ENCODE data around the gene HHIPL1. TPM values are rescaled to one million over a fixed set of nuclear protein-coding genes. Genes with fewer than 3 reads are reported as not detected.

The HHIPL1 gene
- total and polyA plus RNA-seq, 10 donors, result 0.43 to 4.2 (median 2.7) TPM

DNA sequence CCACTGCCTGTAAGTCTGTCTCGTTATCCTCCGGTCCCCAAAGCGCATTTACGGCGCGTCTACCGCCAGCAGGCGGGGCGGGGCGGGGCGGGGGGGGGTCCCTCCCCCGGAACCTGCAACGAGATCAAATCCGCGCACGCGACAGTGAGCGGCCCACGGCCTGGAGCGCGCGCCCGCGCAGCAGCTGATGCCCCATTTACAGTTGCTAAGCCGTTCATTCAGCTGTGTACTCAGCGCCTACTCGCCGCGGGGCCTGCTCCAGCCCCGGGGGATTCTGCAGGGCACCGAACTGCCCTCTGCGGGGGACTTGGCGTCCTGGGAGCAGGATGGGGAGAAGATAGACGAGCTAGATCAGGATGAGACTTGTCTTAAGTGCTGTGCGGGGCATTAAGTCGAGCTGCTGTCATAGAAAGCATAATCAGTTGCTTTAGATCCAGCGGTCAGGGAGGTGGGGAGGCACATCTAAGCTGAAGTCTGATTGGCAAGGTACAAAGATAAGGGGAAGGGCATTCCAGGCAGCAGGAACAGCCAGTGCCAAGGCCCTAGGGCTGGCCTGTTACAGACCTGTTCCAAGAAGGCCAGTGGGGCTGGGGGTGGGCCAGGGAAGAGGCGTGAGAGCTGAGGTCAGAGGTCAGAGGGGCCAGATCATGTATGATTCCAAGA lies 39.5 kb upstream of the HHIPL1 start:
- H3K36me3 ChIP-seq, result no peaks in the 10 kb centered on the region
- peak; percentile 92 for DNase-seq
- peak overlapping the region; percentile 70 to 92 (median 88) for H3K27ac ChIP-seq
- 3 to 6% (median 4%) methylated on average over 20 to 38 of the region's 38 CpGs for WGBS, 5 donors
- intact Hi-C loops (cut with DNase I; ENCODE audit: low total_unique reads), result no loop called here
- H3K4me1 ChIP-seq, result peaks cover 22 to 53% (median 43%) of the 10 kb centered on the region in 6 donors
- H3K4me3 ChIP-seq, result peak overlapping the region; percentile 73 to 99 (median 82)
- no peaks in the 10 kb centered on the region for H3K9me3 ChIP-seq
- TF ChIP-seq, protein P1, sequence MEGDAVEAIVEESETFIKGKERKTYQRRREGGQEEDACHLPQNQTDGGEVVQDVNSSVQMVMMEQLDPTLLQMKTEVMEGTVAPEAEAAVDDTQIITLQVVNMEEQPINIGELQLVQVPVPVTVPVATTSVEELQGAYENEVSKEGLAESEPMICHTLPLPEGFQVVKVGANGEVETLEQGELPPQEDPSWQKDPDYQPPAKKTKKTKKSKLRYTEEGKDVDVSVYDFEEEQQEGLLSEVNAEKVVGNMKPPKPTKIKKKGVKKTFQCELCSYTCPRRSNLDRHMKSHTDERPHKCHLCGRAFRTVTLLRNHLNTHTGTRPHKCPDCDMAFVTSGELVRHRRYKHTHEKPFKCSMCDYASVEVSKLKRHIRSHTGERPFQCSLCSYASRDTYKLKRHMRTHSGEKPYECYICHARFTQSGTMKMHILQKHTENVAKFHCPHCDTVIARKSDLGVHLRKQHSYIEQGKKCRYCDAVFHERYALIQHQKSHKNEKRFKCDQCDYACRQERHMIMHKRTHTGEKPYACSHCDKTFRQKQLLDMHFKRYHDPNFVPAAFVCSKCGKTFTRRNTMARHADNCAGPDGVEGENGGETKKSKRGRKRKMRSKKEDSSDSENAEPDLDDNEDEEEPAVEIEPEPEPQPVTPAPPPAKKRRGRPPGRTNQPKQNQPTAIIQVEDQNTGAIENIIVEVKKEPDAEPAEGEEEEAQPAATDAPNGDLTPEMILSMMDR (IDR thresholded peaks at IDR 0.05 in 8 of 11, conservative IDR thresholded peaks at IDR 0.05 in 3 of 11), result no peak
- TF ChIP-seq POLR2AphosphoS5 (IDR thresholded peaks at IDR 0.05), result peak in 1 of 3 donors; percentile 47
- peaks cover 0 to 42% (median 0%) of the 10 kb centered on the region in 7 donors for H3K27me3 ChIP-seq (replicated peaks in 1 of 7)

DNA sequence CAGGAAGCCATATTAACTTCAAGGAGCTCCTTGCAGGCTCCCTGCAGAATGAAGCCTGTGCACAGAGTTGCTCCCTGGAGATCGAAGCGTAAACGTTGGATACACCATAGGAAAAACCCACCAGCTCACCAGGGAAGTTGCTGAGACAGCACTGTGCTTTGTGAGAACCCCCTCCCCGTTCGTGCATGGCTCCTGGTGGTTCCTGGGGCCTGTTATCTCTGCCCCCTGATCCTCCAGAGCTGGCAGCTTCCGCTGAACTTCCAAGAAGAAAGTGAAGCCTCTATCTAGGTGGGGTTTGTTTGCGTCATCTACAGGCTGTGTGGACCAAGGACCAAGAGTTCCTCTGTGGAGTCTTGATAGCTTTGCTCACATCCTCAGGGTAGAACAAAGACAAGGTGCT lies 38.6 kb upstream of the HHIPL1 start:
- H3K36me3 ChIP-seq, result no peaks in the 10 kb centered on the region
- no peak overlapping the region for H3K4me3 ChIP-seq
- H3K27me3 ChIP-seq (replicated peaks in 1 of 7), result peaks cover 0 to 42% (median 0%) of the 10 kb centered on the region in 7 donors
- H3K9me3 ChIP-seq, result no peaks in the 10 kb centered on the region
- H3K4me1 ChIP-seq, result peaks cover 12 to 44% (median 36%) of the 10 kb centered on the region in 6 donors
- intact Hi-C loops (cut with DNase I; ENCODE audit: low total_unique reads), result no loop called here
- TF ChIP-seq, protein P1 (IDR thresholded peaks at IDR 0.05 in 8 of 11, conservative IDR thresholded peaks at IDR 0.05 in 3 of 11), result no peak
- TF ChIP-seq POLR2AphosphoS5 (IDR thresholded peaks at IDR 0.05), result no peak
- TF ChIP-seq POLR2A (IDR thresholded peaks at IDR 0.05), result no peak
- no peak overlapping the region for H3K27ac ChIP-seq
- WGBS, 5 donors, result 78 to 94% (median 88%) methylated on average over 6 to 7 of the region's 7 CpGs
- no peak for DNase-seq

DNA sequence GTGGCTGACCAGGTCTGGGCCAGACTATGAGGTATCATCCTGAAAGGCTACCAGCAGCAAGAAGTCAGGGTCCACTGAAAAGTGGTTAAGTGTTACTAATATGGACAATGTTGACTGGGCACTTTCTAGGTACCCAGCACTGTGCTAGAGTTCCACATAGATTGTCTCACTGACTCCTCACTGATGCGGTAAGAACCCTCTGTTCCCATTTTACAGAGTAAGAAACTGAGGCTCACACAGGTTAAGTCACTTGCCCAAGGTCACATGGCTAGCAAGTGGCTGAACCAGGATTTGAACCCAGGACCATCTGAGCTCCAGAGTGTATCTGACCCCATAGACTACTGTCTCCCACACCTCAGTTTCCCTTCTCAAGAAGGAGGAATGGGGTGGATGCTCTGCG lies 36.3 kb upstream of the HHIPL1 start:
- WGBS, 5 donors, result 92 to 100% (median 97%) methylated on average over 2 of the region's 2 CpGs
- no peak for TF ChIP-seq POLR2AphosphoS5 (IDR thresholded peaks at IDR 0.05)
- TF ChIP-seq, protein P1 (IDR thresholded peaks at IDR 0.05 in 8 of 11, conservative IDR thresholded peaks at IDR 0.05 in 3 of 11), result no peak
- no peak for TF ChIP-seq POLR2A (IDR thresholded peaks at IDR 0.05)
- H3K4me1 ChIP-seq, result peaks cover 5 to 23% (median 16%) of the 10 kb centered on the region in 6 donors
- H3K9me3 ChIP-seq, result no peaks in the 10 kb centered on the region
- intact Hi-C loops (cut with DNase I; ENCODE audit: low total_unique reads), result no loop called here
- no peaks in the 10 kb centered on the region for H3K36me3 ChIP-seq
- no peak for DNase-seq
- H3K27me3 ChIP-seq (replicated peaks in 1 of 7), result peaks cover 0 to 25% (median 0%) of the 10 kb centered on the region in 7 donors
- H3K4me3 ChIP-seq, result no peak overlapping the region
- no peak overlapping the region for H3K27ac ChIP-seq

DNA sequence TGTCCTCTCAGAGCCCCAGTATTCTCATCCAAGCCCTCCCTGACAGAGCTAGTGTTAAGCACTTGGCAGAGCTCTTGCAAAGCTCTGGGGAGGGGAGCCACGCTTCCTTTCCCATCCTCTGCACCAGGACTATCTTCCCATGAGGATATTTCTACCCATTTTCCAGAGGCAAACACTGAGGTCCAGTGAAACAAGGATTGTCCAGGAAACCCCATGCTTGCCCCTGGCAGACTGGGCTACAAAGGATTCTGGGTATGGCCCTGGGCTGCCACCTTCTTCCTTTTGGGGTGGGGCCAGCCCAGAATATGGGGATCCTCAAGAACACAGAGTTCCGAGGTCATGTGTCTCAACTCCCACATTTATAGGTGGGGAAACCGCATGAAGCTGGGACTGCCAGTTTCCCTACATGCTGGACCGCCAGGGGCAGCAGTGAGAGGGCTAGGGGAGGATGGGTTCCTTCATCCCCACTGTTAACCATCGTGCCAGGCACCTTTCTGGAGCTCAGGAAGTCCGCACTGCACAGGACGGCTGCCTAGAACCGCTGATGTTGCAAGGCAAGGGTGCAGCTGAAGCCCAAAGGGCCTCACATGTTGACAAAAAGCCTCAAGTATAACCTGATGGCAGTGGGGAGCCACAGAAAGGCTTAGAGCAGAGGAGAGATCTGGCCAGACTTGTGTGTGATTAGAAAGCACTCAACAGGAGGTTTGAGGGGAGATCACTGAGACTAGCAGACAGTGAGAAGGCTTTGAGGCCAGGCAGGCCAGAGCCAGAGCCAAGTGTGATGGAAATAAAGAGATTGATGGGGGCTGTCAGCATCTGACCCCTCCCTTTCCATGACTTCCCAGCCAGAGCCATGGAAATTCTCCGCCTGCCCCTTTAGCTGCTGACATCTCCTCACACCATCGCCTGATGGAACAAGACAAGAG lies 35.4 kb upstream of the HHIPL1 start:
- Histone ChIP-seq H3K36me3 (no peaks in the 10 kb centered on the region), H3K27me3 (replicated peaks in 1 of 7) (peaks cover 0 to 18% (median 0%) of the 10 kb centered on the region in 7 donors), H3K4me3 (no peak overlapping the region), H3K4me1 (peaks cover 5 to 21% (median 15%) of the 10 kb centered on the region in 6 donors), H3K9me3 (no peaks in the 10 kb centered on the region), H3K27ac (no peak overlapping the region)
- TF ChIP-seq, protein P1 (IDR thresholded peaks at IDR 0.05 in 8 of 11, conservative IDR thresholded peaks at IDR 0.05 in 3 of 11), result peak in 5 of 11 experiments; percentile 23 to 48 (median 38)
- no peak for TF ChIP-seq POLR2A (IDR thresholded peaks at IDR 0.05)
- WGBS, 5 donors, result 44 to 73% (median 70%) methylated on average over 9 to 10 of the region's 10 CpGs
- intact Hi-C loops (cut with DNase I; ENCODE audit: low total_unique reads), result no loop called here
- DNase-seq, result no peak

Data from spleen (tissue), 11 donors.